Ishikawa (cell line): ENCODE results near the gene RNF169.

Experiments used
- CEBPB ChIP-seq: IDR thresholded peaks from 2 replicates; pipeline ENCODE4 v1.6.1; 2012
- CREB1 ChIP-seq: IDR thresholded peaks from 2 replicates; pipeline ENCODE4 v1.6.1; 2012; ENCODE audit warnings: low read depth
- EP300 ChIP-seq: IDR thresholded peaks from 2 replicates; pipeline ENCODE4 v1.6.1; 2012; ENCODE audit warnings: borderline replicate concordance
- FOXM1 ChIP-seq: IDR thresholded peaks from 2 replicates; pipeline ENCODE4 v1.6.1; 2012; ENCODE audit warnings: low read depth, borderline replicate concordance
- MAX ChIP-seq: IDR thresholded peaks from 2 replicates; pipeline ENCODE4 v1.6.1; 2012
- NFIC ChIP-seq: IDR thresholded peaks from 2 replicates; pipeline ENCODE4 v1.6.1; 2012
- RAD21 ChIP-seq: IDR thresholded peaks from 2 replicates; pipeline ENCODE4 v1.6.1; 2012; ENCODE audit warnings: low read depth
- REST ChIP-seq: IDR thresholded peaks from 2 replicates; pipeline ENCODE4 v1.6.1; 2012; ENCODE audit warnings: low read depth, mild to moderate bottlenecking
- TAF1 ChIP-seq: IDR thresholded peaks from 2 replicates; pipeline ENCODE4 v1.6.1; 2012; ENCODE audit warnings: low read depth, mild to moderate bottlenecking
- TCF12 ChIP-seq: IDR thresholded peaks from 2 replicates; pipeline ENCODE4 v1.6.1; 2012; ENCODE audit warnings: low read depth
- USF1 ChIP-seq: IDR thresholded peaks from 2 replicates; pipeline ENCODE4 v1.6.1; 2012
- YY1 ChIP-seq: IDR thresholded peaks from 2 replicates; pipeline ENCODE4 v1.6.1; 2012; ENCODE audit warnings: low read depth

- no peak for TF ChIP-seq RAD21
- no peak for TF ChIP-seq YY1
- no peak for TF ChIP-seq TCF12
- no peak for TF ChIP-seq FOXM1
- no peak for TF ChIP-seq REST
- TF ChIP-seq CEBPB = no peak
- no peak for TF ChIP-seq MAX
- TF ChIP-seq CREB1 = no peak
- TF ChIP-seq USF1 = no peak
- no peak for TF ChIP-seq TAF1
- TF ChIP-seq EP300 = no peak
- no peak for TF ChIP-seq NFIC
Observed at GRCh38 chr11:74766905-74767304, 18.3 kb downstream of the RNF169 start.
